SK-N-SH (cell line): ENCODE results near the gene HIVEP2. TPM values are rescaled to one million over a fixed set of nuclear protein-coding genes. Genes with fewer than 3 reads are reported as not detected.

Source experiments
- CTCF ChIA-PET: fragments of 300-600, 350-600 bp; formaldehyde crosslinking; extraction: SDS; loops from one replicate; lab custom pipeline; 2021; lab: Yijun Ruan, JAX
- POLR2A ChIA-PET: fragments of 350-600 bp; sonication (Branson Sonifier 250); formaldehyde crosslinking; extraction: SDS; loops from one replicate; lab custom pipeline; 2020; ENCODE audit warnings: antibody characterized with exemption, inconsistent platforms; lab: Yijun Ruan, JAX
- DNase-seq: peaks from one replicate; pipeline ENCODE4 v3.0.0; 2012
- H2AFZ ChIP-seq: fragments of 200-600 bp; sonication (generic); 2 replicates; pipeline ENCODE4 v1.8.1; 2016; ENCODE audit warnings: antibody characterized with exemption, mild to moderate bottlenecking, low read depth
- H3F3A ChIP-seq: fragments of 200-600 bp; sonication (generic); replicated peaks from 2 replicates; pipeline ENCODE3; 2016; ENCODE audit warnings: antibody characterized with exemption, mild to moderate bottlenecking; ENCODE audit not compliant: insufficient read depth
- H3K27ac ChIP-seq, 2 experiments: fragments of 200-500 bp in 1 of 2; fragments of 200-600 bp in 1 of 2; sonication (Bioruptor generic) in 1 of 2; sonication (generic), shearing (Covaris generic) in 1 of 2; 2 replicates each; pipeline versions ENCODE4 v1.5.1 to v1.6.1; 2014 to 2016; ENCODE audit warnings: low read depth in 2 of 2, inconsistent platforms in 1 of 2, low read length in 1 of 2, mild to moderate bottlenecking in 1 of 2, mixed read lengths in 1 of 2
- H3K27me3 ChIP-seq: fragments of 200-600 bp; sonication (generic), shearing (Covaris generic); 2 replicates; pipeline ENCODE4 v1.6.1; 2016; ENCODE audit warnings: mixed run types; ENCODE audit not compliant: insufficient read depth
- H3K36me3 ChIP-seq, 2 experiments: fragments of 200-500 bp in 1 of 2; fragments of 200-600 bp in 1 of 2; sonication (Bioruptor generic) in 1 of 2; sonication (generic) in 1 of 2; replicated peaks in 1 of 2; 2 replicates each; pipeline versions ENCODE3 to v1.5.1; 2014 to 2016; ENCODE audit warnings: low read length in 1 of 2, mild to moderate bottlenecking in 1 of 2; ENCODE audit not compliant: insufficient read depth in 2 of 2, control insufficient read depth in 1 of 2
- H3K4me1 ChIP-seq, 2 experiments: fragments of 200-500 bp in 1 of 2; fragments of 200-600 bp in 1 of 2; sonication (Bioruptor generic) in 1 of 2; sonication (generic), shearing (Covaris generic) in 1 of 2; 2 replicates each; pipeline versions ENCODE4 v1.5.1 to v1.6.1; 2014 to 2016; ENCODE audit warnings: low read depth in 1 of 2, low read length in 1 of 2, mixed run types in 1 of 2; ENCODE audit not compliant: insufficient read depth in 2 of 2, control insufficient read depth in 1 of 2
- H3K4me2 ChIP-seq: fragments of 200-600 bp; sonication (generic), shearing (Covaris generic); 2 replicates; pipeline ENCODE4 v1.6.1; 2017; ENCODE audit warnings: mixed run types
- H3K4me3 ChIP-seq, 2 experiments: fragments of 200-500 bp in 1 of 2; fragments of 200-600 bp in 1 of 2; sonication (Bioruptor generic) in 1 of 2; sonication (generic), shearing (Covaris generic) in 1 of 2; 2 replicates each; pipeline versions ENCODE4 v1.5.1 to v1.8.1; 2014 to 2016; ENCODE audit warnings: low read depth in 2 of 2, inconsistent platforms in 1 of 2, low read length in 1 of 2, mild to moderate bottlenecking in 1 of 2, mixed read lengths in 1 of 2, moderate library complexity in 1 of 2
- H3K79me2 ChIP-seq: fragments of 200-600 bp; sonication (generic); 2 replicates; pipeline ENCODE4 v1.8.1; 2017; ENCODE audit warnings: mild to moderate bottlenecking; ENCODE audit not compliant: insufficient read depth
- H3K9ac ChIP-seq: fragments of 200-600 bp; sonication (generic); 2 replicates; pipeline ENCODE4 v1.6.1; 2017; ENCODE audit warnings: mixed run types
- H3K9me2 ChIP-seq: fragments of 200-600 bp; sonication (generic); 2 replicates; pipeline ENCODE4 v1.6.1; 2017; ENCODE audit warnings: mixed run types
- H3K9me3 ChIP-seq: fragments of 200-600 bp; sonication (generic); 2 replicates; pipeline ENCODE4 v1.6.1; 2017; ENCODE audit warnings: mixed run types, mild to moderate bottlenecking, moderate library complexity
- H4K20me1 ChIP-seq: fragments of 200-600 bp; sonication (generic); 2 replicates; pipeline ENCODE4 v1.6.1; 2017; ENCODE audit warnings: mild to moderate bottlenecking, mixed run types; ENCODE audit not compliant: insufficient read depth
- ELF1 ChIP-seq: IDR thresholded peaks from 2 replicates; pipeline ENCODE4 v1.4.0; 2012
- EZH2phosphoT487 ChIP-seq: fragments of 200-600 bp; sonication (generic); IDR thresholded peaks from 2 replicates; pipeline ENCODE4 v1.6.1; 2017; ENCODE audit warnings: low read depth, mixed run types, mild to moderate bottlenecking, antibody characterized with exemption, moderate library complexity, borderline replicate concordance
- FOXJ3 ChIP-seq: sonication (generic); formaldehyde crosslinking; IDR thresholded peaks from 2 replicates; pipeline ENCODE4 v1.5.1; 2020; ENCODE audit warnings: mild to moderate bottlenecking, missing genetic modification reagents
- GABPA ChIP-seq: IDR thresholded peaks from 2 replicates; pipeline ENCODE4 v1.4.0; 2012; ENCODE audit warnings: low read depth, mild to moderate bottlenecking
- GATA2 ChIP-seq: sonication (generic); formaldehyde crosslinking; IDR thresholded peaks from 2 replicates; pipeline ENCODE4 v1.5.0; 2020; ENCODE audit warnings: mild to moderate bottlenecking, missing genetic modification reagents
- JUND ChIP-seq: IDR thresholded peaks from 2 replicates; pipeline ENCODE4 v1.4.0; 2012
- MEF2A ChIP-seq: IDR thresholded peaks from 2 replicates; pipeline ENCODE4 v1.4.0; 2012; ENCODE audit warnings: low read depth, borderline replicate concordance
- MXI1 ChIP-seq: IDR thresholded peaks from 2 replicates; pipeline ENCODE4 v1.6.1; 2012; ENCODE audit warnings: mild to moderate bottlenecking, low read depth, low read length, improper control_type of control experiment
- NFIC ChIP-seq: IDR thresholded peaks from 2 replicates; pipeline ENCODE4 v1.4.0; 2012; ENCODE audit warnings: borderline replicate concordance
- RAD21 ChIP-seq: IDR thresholded peaks from 2 replicates; pipeline ENCODE4 v1.6.1; 2012; ENCODE audit warnings: mild to moderate bottlenecking, low read length
- RXRA ChIP-seq: IDR thresholded peaks from 2 replicates; pipeline ENCODE4 v1.4.0; 2012; ENCODE audit warnings: low read depth, mild to moderate bottlenecking, borderline replicate concordance
- SMC3 ChIP-seq: IDR thresholded peaks from 2 replicates; pipeline ENCODE4 v1.6.1; 2012; ENCODE audit warnings: low read depth, low read length, improper control_type of control experiment
- TEAD4 ChIP-seq: IDR thresholded peaks from 2 replicates; pipeline ENCODE4 v1.4.0; 2012; ENCODE audit warnings: mild to moderate bottlenecking, borderline replicate concordance; ENCODE audit not compliant: insufficient read depth
- WGBS: methylation state at CpG from one replicate; pipeline ENCODE4 v1.1.6; 2017; ENCODE audit warnings: low lambda C conversion rate; 5-methylcytosine and 5-hydroxymethylcytosine counted together
- polyA plus RNA-seq, 3 experiments: library from polyadenylated mRNA; depleted of rRNA; stranded (reverse); fragments of >200 nt; gene quantifications; 2 replicates each; pipeline ENCODE4 v1.2.3, GENCODE V29; 2012
- TF ChIP-seq, protein P1 (sequence below): fragments of 200-600 bp; sonication (generic); IDR thresholded peaks from 2 replicates; pipeline ENCODE4 v1.6.1; 2017; ENCODE audit warnings: antibody characterized with exemption, mild to moderate bottlenecking, moderate library complexity
- TF ChIP-seq, protein P2 (sequence below): IDR thresholded peaks from 2 replicates; pipeline ENCODE4 v1.4.0; 2012; ENCODE audit warnings: low read depth, borderline replicate concordance
- TF ChIP-seq, protein P3 (sequence below): IDR thresholded peaks from 2 replicates; pipeline ENCODE4 v1.6.1; 2012; ENCODE audit warnings: mild to moderate bottlenecking, low read depth, low read length, moderate library complexity
- TF ChIP-seq, protein P4 (sequence below): fragments of 150-350 bp; IDR thresholded peaks from 2 replicates; pipeline ENCODE4 v1.6.1; 2016; ENCODE audit warnings: mild to moderate bottlenecking, low read depth, low read length

HIVEP2 gene
- polyA plus RNA-seq, 1 of the 3 experiments (the other 2 are of a cell fraction) = 2.5 TPM

DNA sequence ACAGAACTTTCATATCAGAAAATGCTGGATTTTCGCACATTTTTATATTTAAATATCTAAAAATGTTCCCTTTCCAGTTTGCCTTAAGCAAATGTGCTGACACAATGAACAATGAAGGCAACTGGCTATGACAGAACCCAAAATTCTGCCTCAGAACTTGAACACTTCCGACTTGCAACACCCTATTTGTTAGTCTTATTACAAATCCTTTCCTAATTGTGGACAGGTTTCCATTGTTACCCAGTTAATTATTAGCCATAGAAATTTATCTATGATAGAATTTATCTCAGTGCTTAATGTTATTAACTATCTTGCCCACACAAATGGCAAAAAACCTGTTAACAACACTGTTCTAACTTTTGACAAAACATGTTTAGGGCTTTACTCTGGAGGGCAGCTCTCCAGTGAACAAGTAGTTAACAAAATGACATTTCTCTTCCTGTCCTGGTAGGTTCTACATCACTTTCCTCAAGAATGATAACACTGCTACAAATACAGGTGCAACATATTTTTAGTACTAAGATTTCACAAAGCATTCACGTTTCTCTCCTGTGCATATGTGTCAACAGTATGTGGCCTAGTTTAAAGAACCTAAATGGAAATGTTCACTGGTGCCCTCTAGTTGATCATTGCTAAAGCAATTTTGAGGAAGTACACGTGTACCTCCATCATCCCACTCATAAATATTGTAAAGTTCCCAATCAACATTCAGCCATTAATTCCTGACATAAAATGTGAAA is 58.4 kb downstream of the HIVEP2 start:
- Histone ChIP-seq H4K20me1 (no peaks in the 10 kb centered on the region), H3K27me3 (no peaks in the 10 kb centered on the region), H3K36me3 (no peaks in the 10 kb centered on the region), H3F3A (peaks cover 21% of the 10 kb centered on the region), H3K9me2 (no peaks in the 10 kb centered on the region), H3K79me2 (peaks cover 62% of the 10 kb centered on the region), H3K27ac (peak overlapping the region in 1 of 2 experiments; percentile 96; a peak in 2 of 4 replicates), H3K9me3 (no peaks in the 10 kb centered on the region), H3K4me3 (no peak overlapping the region), H3K4me1 (peaks cover 13 to 28% of the 10 kb centered on the region in 2 experiments), H3K9ac (peak overlapping the region; percentile 73; the same call in 1 of the 2 replicates), H3K4me2 (no peak overlapping the region; the same call in none of the 2 replicates), H2AFZ (no peak overlapping the region)
- CTCF ChIA-PET = interaction anchor here (0.9 to 1.3 kb wide), 5 partner anchors 21 to 194 kb away, joined by 3 to 4 read pairs (median 3); no protein-coding TSS in a partner anchor
- no peak for DNase-seq
- 36% methylated on average over 4 of the region's 4 CpGs for WGBS
- TF ChIP-seq NFIC (no peak), MXI1 (peak; percentile 58), SMC3 (peak; percentile 45), RAD21 (peak; percentile 64)
- TF ChIP-seq, protein P1, sequence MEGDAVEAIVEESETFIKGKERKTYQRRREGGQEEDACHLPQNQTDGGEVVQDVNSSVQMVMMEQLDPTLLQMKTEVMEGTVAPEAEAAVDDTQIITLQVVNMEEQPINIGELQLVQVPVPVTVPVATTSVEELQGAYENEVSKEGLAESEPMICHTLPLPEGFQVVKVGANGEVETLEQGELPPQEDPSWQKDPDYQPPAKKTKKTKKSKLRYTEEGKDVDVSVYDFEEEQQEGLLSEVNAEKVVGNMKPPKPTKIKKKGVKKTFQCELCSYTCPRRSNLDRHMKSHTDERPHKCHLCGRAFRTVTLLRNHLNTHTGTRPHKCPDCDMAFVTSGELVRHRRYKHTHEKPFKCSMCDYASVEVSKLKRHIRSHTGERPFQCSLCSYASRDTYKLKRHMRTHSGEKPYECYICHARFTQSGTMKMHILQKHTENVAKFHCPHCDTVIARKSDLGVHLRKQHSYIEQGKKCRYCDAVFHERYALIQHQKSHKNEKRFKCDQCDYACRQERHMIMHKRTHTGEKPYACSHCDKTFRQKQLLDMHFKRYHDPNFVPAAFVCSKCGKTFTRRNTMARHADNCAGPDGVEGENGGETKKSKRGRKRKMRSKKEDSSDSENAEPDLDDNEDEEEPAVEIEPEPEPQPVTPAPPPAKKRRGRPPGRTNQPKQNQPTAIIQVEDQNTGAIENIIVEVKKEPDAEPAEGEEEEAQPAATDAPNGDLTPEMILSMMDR = peak; percentile 54
- TF ChIP-seq, protein P2, sequence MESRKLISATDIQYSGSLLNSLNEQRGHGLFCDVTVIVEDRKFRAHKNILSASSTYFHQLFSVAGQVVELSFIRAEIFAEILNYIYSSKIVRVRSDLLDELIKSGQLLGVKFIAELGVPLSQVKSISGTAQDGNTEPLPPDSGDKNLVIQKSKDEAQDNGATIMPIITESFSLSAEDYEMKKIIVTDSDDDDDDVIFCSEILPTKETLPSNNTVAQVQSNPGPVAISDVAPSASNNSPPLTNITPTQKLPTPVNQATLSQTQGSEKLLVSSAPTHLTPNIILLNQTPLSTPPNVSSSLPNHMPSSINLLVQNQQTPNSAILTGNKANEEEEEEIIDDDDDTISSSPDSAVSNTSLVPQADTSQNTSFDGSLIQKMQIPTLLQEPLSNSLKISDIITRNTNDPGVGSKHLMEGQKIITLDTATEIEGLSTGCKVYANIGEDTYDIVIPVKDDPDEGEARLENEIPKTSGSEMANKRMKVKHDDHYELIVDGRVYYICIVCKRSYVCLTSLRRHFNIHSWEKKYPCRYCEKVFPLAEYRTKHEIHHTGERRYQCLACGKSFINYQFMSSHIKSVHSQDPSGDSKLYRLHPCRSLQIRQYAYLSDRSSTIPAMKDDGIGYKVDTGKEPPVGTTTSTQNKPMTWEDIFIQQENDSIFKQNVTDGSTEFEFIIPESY = no peak
- POLR2A ChIA-PET = no interaction called here

DNA sequence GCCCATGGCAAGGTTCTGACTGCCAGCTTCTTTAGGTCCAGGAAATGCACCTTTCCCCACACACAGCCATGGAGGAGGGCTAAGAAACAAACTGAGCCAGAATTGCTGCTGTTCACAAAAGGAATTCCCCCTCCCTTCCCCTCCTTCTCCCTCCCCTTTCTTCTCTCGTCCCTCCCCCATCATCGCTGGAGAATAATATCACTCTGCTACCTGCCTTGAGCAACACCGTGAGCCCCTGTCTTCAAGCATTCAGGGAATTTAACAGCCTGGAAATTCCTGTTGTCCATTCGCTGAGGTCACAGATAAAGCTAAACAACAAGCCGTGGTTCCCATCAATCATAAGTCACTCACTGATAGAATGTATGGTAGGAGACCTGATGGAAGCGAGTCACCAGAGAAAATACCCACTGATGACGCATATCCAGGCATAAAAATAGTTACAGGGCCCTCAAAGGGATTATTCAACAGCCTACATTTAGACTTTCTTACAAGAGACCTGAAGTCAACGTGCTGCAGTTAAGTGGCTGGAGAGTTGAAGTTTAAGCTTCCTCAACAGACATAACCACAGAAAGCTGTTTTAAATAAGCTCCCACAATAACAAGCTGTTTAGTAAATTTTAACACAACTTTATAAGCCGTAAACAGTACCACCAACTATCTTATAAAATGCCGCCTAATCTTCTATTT is 59.7 kb downstream of the HIVEP2 start:
- Histone ChIP-seq H3K27ac (peak overlapping the region; percentile 53 to 96), H3K4me3 (peak overlapping the region; percentile 47 to 59), H3K9me2 (no peaks in the 10 kb centered on the region), H3F3A (peaks cover 21% of the 10 kb centered on the region), H3K79me2 (peaks cover 75% of the 10 kb centered on the region), H4K20me1 (no peaks in the 10 kb centered on the region), H3K4me2 (peak overlapping the region; percentile 68), H3K9me3 (no peaks in the 10 kb centered on the region), H3K4me1 (peaks cover 10 to 28% of the 10 kb centered on the region in 2 experiments), H3K36me3 (no peaks in the 10 kb centered on the region), H3K27me3 (no peaks in the 10 kb centered on the region), H3K9ac (peak overlapping the region; percentile 73), H2AFZ (peak overlapping the region; percentile 19; the same call in 1 of the 2 replicates)
- no peak for DNase-seq
- 18% methylated on average over 10 of the region's 10 CpGs for WGBS
- CTCF ChIA-PET = interaction anchor here (1.0 to 1.3 kb wide), 3 partner anchors 20 to 193 kb away, joined by 3 to 4 read pairs (median 3); no protein-coding TSS in a partner anchor
- POLR2A ChIA-PET = no interaction called here
- TF ChIP-seq TEAD4 (peak; percentile 90), RXRA (peak; percentile 79; the same call in 1 of the 2 replicates), ELF1 (no peak), FOXJ3 (CRISPR knock-in tag) (no peak), JUND (peak; percentile 85), EZH2phosphoT487 (no peak), GATA2 (CRISPR knock-in tag) (no peak), MEF2A (peak; percentile 100), GABPA (no peak)
- TF ChIP-seq, protein P3, sequence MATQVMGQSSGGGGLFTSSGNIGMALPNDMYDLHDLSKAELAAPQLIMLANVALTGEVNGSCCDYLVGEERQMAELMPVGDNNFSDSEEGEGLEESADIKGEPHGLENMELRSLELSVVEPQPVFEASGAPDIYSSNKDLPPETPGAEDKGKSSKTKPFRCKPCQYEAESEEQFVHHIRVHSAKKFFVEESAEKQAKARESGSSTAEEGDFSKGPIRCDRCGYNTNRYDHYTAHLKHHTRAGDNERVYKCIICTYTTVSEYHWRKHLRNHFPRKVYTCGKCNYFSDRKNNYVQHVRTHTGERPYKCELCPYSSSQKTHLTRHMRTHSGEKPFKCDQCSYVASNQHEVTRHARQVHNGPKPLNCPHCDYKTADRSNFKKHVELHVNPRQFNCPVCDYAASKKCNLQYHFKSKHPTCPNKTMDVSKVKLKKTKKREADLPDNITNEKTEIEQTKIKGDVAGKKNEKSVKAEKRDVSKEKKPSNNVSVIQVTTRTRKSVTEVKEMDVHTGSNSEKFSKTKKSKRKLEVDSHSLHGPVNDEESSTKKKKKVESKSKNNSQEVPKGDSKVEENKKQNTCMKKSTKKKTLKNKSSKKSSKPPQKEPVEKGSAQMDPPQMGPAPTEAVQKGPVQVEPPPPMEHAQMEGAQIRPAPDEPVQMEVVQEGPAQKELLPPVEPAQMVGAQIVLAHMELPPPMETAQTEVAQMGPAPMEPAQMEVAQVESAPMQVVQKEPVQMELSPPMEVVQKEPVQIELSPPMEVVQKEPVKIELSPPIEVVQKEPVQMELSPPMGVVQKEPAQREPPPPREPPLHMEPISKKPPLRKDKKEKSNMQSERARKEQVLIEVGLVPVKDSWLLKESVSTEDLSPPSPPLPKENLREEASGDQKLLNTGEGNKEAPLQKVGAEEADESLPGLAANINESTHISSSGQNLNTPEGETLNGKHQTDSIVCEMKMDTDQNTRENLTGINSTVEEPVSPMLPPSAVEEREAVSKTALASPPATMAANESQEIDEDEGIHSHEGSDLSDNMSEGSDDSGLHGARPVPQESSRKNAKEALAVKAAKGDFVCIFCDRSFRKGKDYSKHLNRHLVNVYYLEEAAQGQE = no peak
- TF ChIP-seq, protein P4, sequence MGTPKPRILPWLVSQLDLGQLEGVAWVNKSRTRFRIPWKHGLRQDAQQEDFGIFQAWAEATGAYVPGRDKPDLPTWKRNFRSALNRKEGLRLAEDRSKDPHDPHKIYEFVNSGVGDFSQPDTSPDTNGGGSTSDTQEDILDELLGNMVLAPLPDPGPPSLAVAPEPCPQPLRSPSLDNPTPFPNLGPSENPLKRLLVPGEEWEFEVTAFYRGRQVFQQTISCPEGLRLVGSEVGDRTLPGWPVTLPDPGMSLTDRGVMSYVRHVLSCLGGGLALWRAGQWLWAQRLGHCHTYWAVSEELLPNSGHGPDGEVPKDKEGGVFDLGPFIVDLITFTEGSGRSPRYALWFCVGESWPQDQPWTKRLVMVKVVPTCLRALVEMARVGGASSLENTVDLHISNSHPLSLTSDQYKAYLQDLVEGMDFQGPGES = no peak
